GM12865 (cell line): ENCODE measurements around the gene ENTPD8.

Source experiments
- DNase-seq: peaks from one replicate; pipeline ENCODE4 v3.0.0; 2010; ENCODE audit warnings: low read depth
- H3K4me3 ChIP-seq: 2 replicates; pipeline ENCODE4 v1.5.1; 2011; ENCODE audit warnings: mild to moderate bottlenecking, low read depth, low read length, control low read depth
- TF ChIP-seq, protein P1 (sequence below): IDR thresholded peaks from 2 replicates; pipeline ENCODE4 v1.5.1; 2011; ENCODE audit warnings: low read length, control low read depth, low read depth, inconsistent platforms; ENCODE audit not compliant: insufficient read depth; ENCODE audit errors: missing control alignments

The ENTPD8 gene

DNA sequence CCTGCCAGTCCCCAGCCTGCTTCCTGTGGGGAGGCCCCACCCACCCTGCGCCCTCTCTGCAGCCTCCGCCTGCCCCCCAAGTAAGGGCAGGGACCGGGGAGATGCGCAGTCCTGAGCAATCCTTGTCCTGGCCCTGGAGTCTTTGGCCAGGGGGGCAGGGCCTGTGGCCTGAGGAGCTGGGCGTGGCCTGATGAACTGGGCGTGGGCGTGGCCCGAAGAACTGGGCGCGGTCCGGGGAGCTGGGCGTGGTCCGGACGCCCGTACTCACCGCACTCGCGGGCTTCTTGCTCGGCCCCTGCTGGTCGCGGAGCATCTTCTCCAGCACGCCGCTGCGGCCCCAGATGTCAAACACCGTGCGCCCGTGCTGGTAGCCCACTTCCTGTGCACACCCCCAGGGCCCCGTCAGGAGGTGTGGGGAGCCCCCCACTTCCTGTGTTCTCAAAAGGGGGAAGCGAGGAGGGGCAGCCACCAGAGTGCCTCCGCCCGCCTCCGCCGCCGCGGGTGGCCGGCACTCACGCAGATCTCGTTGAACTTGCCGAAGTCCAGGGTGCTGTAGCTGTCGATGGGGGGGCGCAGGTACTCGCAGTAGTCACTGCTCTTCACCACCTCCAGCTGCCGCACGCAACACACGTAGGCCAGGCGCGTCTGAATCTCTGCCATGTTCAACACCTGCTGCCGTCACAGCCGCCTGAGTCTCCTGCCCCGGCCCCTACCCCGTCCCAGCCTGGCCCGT, 20.7 kb upstream of the ENTPD8 start:
- peak overlapping the region; percentile 22 for H3K4me3 ChIP-seq
- DNase-seq = peak; percentile 90

DNA sequence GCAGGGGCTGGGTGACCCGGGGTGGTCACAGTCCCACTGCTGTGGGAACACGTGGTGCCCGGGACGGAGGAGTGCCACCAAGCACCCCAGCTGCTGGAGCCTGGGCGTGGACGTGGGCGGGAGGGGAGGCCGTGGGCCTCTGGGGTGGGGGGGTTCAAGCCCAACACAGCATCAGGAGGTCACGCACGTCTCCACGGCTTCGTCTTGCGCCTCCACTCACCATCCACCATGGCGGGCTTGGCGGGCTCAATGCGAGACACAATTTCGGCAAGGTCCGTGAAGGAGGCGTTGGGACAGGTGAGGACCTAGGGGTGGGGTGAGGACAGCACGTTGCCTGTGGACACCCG, 20.1 kb upstream of the ENTPD8 start:
- TF ChIP-seq, protein P1, sequence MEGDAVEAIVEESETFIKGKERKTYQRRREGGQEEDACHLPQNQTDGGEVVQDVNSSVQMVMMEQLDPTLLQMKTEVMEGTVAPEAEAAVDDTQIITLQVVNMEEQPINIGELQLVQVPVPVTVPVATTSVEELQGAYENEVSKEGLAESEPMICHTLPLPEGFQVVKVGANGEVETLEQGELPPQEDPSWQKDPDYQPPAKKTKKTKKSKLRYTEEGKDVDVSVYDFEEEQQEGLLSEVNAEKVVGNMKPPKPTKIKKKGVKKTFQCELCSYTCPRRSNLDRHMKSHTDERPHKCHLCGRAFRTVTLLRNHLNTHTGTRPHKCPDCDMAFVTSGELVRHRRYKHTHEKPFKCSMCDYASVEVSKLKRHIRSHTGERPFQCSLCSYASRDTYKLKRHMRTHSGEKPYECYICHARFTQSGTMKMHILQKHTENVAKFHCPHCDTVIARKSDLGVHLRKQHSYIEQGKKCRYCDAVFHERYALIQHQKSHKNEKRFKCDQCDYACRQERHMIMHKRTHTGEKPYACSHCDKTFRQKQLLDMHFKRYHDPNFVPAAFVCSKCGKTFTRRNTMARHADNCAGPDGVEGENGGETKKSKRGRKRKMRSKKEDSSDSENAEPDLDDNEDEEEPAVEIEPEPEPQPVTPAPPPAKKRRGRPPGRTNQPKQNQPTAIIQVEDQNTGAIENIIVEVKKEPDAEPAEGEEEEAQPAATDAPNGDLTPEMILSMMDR = no peak
- peak overlapping the region; percentile 22 for H3K4me3 ChIP-seq
- DNase-seq = no peak

More for the DNA sequence above, 20.7 kb upstream of the ENTPD8 start:
- TF ChIP-seq, protein P1 = peak; percentile 8

DNA sequence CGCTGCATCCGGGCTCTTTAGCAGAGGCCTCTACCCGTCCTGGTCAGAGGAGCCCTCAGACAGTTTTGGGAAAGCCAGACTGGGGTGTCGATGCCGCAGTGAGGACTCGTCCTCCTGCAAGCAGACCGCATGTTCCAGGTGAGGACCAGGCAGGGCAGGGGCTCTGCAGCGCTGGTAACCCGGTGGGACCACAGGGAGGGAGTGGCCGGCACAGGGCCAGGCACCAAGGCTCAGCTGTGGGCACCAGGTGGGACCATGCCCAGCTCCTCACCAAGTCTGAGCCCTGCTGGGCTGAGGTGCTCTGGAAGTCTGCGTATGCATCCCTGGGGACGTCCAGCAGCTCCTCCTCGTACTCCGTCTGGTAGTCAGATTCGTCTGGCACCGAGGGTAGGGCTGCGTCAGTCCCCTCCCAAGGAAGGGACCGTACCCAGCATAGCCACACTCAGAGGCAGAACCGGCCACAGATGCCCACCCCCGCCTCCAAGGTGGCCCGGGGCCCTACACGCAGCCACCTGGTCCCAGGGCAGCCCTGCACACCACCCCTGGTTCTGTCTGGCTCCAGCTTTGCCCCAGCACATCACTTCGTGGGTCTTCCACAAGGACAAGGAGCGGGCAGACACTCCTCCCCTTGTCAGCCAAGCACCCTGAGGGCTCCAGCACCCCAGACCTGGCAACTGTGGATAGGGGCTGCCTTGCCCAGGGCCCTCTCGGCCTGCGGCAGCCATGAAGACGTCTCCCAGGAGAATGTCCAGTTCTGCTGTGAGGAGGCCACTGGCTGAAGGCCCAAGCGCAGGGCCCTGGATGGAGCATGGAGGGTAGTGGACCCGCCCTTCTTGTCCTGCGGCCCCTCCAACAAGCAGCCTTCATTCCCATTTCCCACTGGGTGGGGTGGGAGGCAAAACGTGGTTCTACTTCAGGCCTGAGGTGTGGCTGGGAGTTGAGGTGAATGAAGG, 19.5 kb upstream of the ENTPD8 start:
- no peak for DNase-seq
- TF ChIP-seq, protein P1 = no peak
- H3K4me3 ChIP-seq = no peak overlapping the region

DNA sequence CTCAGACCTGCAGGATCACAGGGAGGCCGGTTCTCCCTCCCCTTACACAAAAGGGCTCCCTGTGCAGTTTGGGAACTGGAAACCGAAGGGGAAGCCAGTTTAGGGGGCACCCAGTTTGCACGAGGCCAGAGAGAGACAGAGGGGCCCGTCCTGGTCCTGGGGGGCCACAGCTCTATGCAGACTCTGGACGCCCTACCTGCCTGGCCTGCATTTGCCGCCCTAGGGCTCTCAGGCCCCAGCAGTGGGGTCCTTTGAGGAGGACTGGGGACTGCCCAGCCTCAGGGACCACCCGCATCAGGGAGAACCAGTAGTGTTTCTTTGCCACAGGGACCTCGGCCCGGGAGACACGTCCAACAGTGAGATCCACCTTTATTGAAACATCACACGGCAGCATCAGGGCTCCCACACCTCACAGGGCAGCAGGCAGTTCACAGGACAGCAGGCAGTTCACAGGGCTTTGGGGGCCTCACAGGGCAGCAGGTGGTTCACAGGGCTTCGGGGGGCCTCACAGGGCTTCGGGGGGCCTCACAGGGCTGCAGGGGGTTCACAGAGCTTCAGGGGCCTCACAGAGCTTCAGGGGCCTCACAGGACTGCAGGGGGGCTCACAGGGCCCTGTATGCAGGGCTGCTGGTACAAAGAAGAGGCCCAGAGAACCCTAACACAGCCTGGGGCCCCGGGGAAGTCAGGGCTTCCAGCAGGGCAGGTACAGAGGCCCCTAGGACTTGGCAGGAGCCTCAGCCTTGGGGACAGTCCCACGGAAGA, 18.6 kb upstream of the ENTPD8 start:
- no peak for DNase-seq
- peak overlapping the region; percentile 49 for H3K4me3 ChIP-seq
- TF ChIP-seq, protein P1 = no peak

DNA sequence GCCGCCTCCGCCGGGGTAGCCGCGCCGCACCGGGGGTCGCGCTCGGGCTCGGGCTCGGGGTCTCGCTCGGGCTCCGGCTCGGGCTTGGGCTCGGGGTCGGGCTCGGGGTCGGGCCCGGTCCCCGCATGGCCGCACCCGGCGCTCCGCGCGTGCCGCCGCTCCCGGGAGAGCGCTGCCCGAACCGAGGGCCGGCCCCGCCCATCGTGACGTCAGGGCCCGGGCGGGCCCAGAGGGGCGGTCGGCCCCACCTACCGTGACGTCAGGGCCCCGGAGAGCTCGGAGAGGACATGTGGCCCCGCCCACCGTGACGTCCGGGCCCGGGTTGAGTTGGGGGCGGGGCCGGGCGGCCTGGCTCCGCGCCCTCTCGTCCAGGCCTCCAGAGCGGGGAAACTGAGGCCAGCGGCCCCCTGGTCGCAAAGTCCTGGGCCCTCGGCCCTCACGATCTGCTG, 18.0 kb upstream of the ENTPD8 start, which contains the start of gene NSMF:
NSMF (minus strand) TSS at position 183 of the 449 bp plus-strand sequence. CDS start 232 bp downstream, outside the sequence.
- TF ChIP-seq, protein P1 = no peak
- peak; percentile 94 for DNase-seq
- peak within 1 kb of the TSS; percentile 70 for H3K4me3 ChIP-seq

DNA sequence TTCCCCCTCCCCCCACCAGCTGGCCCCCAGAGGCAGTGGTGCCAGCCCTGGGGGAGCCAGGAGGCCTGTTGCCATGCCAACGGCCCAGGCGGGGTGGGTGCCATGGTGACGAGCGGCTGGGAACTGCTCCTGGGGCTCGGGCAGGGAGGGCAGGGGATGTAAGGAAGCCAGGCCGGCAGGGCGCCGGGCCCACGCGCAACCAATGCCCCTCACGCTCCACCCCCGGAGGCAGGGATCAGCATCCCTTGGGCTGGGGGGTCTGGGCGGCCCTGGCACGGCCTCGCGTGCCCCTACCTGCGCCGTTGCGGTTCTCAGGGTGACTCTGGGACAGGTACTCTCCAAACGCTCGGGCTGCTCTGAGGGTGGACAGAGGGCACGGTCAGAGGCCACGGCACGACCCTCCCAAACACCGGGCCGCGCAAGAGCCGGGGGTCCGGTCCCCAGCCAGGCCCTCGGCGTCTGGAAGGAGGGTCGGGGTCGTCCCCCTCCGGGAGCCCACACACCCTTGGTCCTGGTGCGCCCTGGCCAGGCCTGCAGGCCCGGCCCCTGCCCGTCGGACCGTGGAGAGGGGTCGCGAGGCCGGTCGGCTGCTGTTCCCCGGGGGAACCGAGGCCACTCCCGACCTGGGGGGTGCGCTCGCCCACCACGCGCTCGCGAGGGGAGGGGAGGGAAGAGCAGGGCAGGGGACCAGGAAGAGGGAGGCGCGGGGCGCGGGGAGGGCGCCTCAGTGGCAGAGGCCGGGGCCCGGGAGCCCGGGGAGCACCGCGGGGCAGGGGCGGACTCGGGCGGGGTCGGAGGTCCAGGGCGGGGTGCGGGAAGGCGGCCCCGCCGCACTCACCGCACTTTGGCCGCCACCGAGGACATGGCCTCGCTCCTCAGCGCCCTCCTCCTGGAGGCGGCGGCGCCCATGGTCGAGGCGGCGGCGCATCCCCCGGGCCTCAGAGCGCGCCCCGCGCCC, 17.3 kb upstream of the ENTPD8 start:
- TF ChIP-seq, protein P1 = no peak
- DNase-seq = no peak
- peak overlapping the region; percentile 70 for H3K4me3 ChIP-seq
